ENCODE data around the gene PHC2. TPM values are rescaled to one million over a fixed set of nuclear protein-coding genes. Genes with fewer than 3 reads are reported as not detected.

PHC2 gene
- total and polyA plus RNA-seq, 2 of the 13 experiments (the other 11 are each of a cell fraction or from before 2014, with no cell fraction given): 52.5 to 84.9 TPM

DNA sequence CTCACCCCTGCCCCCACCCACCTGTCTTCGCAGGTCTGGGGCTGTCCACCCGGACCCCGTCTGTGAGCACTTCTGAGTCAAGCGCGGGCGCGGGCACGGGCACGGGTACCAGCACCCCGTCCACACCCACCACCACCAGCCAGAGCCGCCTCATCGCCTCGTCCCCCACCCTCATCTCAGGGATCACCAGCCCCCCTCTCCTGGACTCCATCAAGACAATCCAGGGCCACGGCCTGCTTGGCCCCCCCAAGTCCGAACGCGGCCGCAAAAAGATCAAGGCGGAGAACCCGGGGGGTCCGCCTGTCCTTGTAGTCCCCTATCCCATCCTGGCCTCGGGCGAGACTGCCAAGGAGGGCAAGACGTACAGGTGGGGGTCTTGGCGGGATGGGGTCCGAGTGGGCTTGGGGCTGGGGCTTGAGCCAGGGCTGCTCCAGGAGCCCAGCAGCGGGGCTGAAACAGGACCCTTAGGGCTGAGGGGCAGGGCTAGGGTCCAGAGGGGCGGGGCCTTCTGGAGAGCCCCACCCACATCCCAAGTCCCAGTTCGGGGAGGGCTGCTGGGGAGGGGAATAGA, 150.7 kb downstream of the PHC2 start:
- Histone ChIP-seq H3K9me3 (ENCODE audit: low read length) (no peaks in the 10 kb centered on the region), H3K9ac (ENCODE audit: insufficient read depth, low read depth, low read length) (no peak overlapping the region), H3K4me1 (ENCODE audit: insufficient read depth, low read length) (peaks cover 7% of the 10 kb centered on the region), H3K79me2 (ENCODE audit: insufficient read depth, low read length) (no peaks in the 10 kb centered on the region), H3K27me3 (ENCODE audit: control insufficient read depth in 1 of 2, insufficient read depth in 2 of 2, low read length in 2 of 2) (no peaks in the 10 kb centered on the region), H3K27ac (ENCODE audit: extremely low read length, insufficient read depth, low read length) (no peak overlapping the region), H2AFZ (ENCODE audit: low read length) (no peak overlapping the region), H3K4me3 (replicated peaks in 1 of 3; ENCODE audit: insufficient read depth in 1 of 3, low read depth in 2 of 3, low read length in 3 of 3) (no peak overlapping the region), H3K36me3 (replicated peaks in 1 of 2; ENCODE audit: control insufficient read depth in 1 of 2, insufficient read depth in 2 of 2, low read length in 2 of 2) (peaks cover 8 to 40% of the 10 kb centered on the region in 2 experiments; a peak in 4 of 5 replicates), H4K20me1 (ENCODE audit: insufficient read depth, low read length) (no peaks in the 10 kb centered on the region), H3K4me2 (ENCODE audit: low read depth, low read length) (no peak overlapping the region)
- intact Hi-C loops (cut with micrococcal nuclease; ENCODE audit: unreplicated experiment): no loop called here
- FAIRE-seq (no peak), DNase-seq (ENCODE audit: low spot score) (no peak), ATAC-seq (no peak)
- ChIA-PET POLR2A (no interaction called here), CTCF (ENCODE audit: low intra/inter-chr PET ratio, low total read pairs) (no interaction called here)
- BruUV-seq (replicated peaks): no TSS peak
- in situ Hi-C loops (cut with HindIII; ENCODE audit: extremely low pct_ligation_motif_present, low pct_unique_long_range_greater_than_20kb): no loop called here
- TF ChIP-seq AGO2 (optimal IDR thresholded peaks at IDR 0.05; ENCODE audit: low read depth, low read length) (peak; percentile 80), RFXANK (CRISPR knock-in tag; IDR thresholded peaks at IDR 0.05) (no peak)
- 97% methylated on average over 21 of the region's 29 CpGs for WGBS (ENCODE audit: low lambda C conversion rate)

GRCh38 chr1:33277488-33278084, 153.3 kb downstream of the PHC2 start:
- ATAC-seq (no peak), DNase-seq (ENCODE audit: low spot score) (no peak), FAIRE-seq (no peak)
- in situ Hi-C loops (cut with HindIII; ENCODE audit: extremely low pct_ligation_motif_present, low pct_unique_long_range_greater_than_20kb): no loop called here
- Histone ChIP-seq H3K36me3 (replicated peaks in 1 of 2; ENCODE audit: control insufficient read depth in 1 of 2, insufficient read depth in 2 of 2, low read length in 2 of 2) (peaks cover 7 to 29% of the 10 kb centered on the region in 2 experiments; a peak in 4 of 5 replicates), H3K9ac (ENCODE audit: insufficient read depth, low read depth, low read length) (no peak overlapping the region), H3K9me3 (ENCODE audit: low read length) (no peaks in the 10 kb centered on the region), H3K4me3 (replicated peaks in 1 of 3; ENCODE audit: insufficient read depth in 1 of 3, low read depth in 2 of 3, low read length in 3 of 3) (no peak overlapping the region), H4K20me1 (ENCODE audit: insufficient read depth, low read length) (no peaks in the 10 kb centered on the region), H3K79me2 (ENCODE audit: insufficient read depth, low read length) (no peaks in the 10 kb centered on the region), H3K27ac (ENCODE audit: extremely low read length, insufficient read depth, low read length) (no peak overlapping the region), H3K27me3 (ENCODE audit: control insufficient read depth in 1 of 2, insufficient read depth in 2 of 2, low read length in 2 of 2) (no peaks in the 10 kb centered on the region), H2AFZ (ENCODE audit: low read length) (no peak overlapping the region), H3K4me1 (ENCODE audit: insufficient read depth, low read length) (peaks cover 12% of the 10 kb centered on the region), H3K4me2 (ENCODE audit: low read depth, low read length) (no peak overlapping the region)
- ChIA-PET CTCF (ENCODE audit: low intra/inter-chr PET ratio, low total read pairs) (no interaction called here), POLR2A (no interaction called here)
- WGBS (ENCODE audit: low lambda C conversion rate): 95% methylated on average over 11 of the region's 11 CpGs
- intact Hi-C loops (cut with micrococcal nuclease; ENCODE audit: unreplicated experiment): no loop called here
- BruUV-seq (replicated peaks): no TSS peak
- TF ChIP-seq SMARCC2 (IDR thresholded peaks at IDR 0.05) (no peak), ZNF83 (CRISPR knock-in tag; IDR thresholded peaks at IDR 0.05; ENCODE audit: borderline replicate concordance) (no peak), GFI1 (CRISPR knock-in tag; IDR thresholded peaks at IDR 0.05; ENCODE audit: borderline replicate concordance) (no peak), KDM6A (CRISPR knock-in tag; IDR thresholded peaks at IDR 0.05; ENCODE audit: low read depth) (no peak), CREM (IDR thresholded peaks at IDR 0.05) (no peak), CREM (CRISPR knock-in tag; IDR thresholded peaks at IDR 0.05) (no peak), RFXANK (CRISPR knock-in tag; IDR thresholded peaks at IDR 0.05) (no peak), PAF1 (CRISPR knock-in tag; IDR thresholded peaks at IDR 0.05) (no peak), ZFP41 (CRISPR knock-in tag; IDR thresholded peaks at IDR 0.05; ENCODE audit: borderline replicate concordance) (no peak), HNF4A (CRISPR knock-in tag; IDR thresholded peaks at IDR 0.05) (no peak), RAD21 (CRISPR knock-in tag; IDR thresholded peaks at IDR 0.05) (no peak), SNAPC2 (CRISPR knock-in tag; IDR thresholded peaks at IDR 0.05) (no peak), FOXA1 (IDR thresholded peaks at IDR 0.05) (no peak), FOXA1 (CRISPR knock-in tag; IDR thresholded peaks at IDR 0.05) (no peak)
- TF ChIP-seq, protein P1, sequence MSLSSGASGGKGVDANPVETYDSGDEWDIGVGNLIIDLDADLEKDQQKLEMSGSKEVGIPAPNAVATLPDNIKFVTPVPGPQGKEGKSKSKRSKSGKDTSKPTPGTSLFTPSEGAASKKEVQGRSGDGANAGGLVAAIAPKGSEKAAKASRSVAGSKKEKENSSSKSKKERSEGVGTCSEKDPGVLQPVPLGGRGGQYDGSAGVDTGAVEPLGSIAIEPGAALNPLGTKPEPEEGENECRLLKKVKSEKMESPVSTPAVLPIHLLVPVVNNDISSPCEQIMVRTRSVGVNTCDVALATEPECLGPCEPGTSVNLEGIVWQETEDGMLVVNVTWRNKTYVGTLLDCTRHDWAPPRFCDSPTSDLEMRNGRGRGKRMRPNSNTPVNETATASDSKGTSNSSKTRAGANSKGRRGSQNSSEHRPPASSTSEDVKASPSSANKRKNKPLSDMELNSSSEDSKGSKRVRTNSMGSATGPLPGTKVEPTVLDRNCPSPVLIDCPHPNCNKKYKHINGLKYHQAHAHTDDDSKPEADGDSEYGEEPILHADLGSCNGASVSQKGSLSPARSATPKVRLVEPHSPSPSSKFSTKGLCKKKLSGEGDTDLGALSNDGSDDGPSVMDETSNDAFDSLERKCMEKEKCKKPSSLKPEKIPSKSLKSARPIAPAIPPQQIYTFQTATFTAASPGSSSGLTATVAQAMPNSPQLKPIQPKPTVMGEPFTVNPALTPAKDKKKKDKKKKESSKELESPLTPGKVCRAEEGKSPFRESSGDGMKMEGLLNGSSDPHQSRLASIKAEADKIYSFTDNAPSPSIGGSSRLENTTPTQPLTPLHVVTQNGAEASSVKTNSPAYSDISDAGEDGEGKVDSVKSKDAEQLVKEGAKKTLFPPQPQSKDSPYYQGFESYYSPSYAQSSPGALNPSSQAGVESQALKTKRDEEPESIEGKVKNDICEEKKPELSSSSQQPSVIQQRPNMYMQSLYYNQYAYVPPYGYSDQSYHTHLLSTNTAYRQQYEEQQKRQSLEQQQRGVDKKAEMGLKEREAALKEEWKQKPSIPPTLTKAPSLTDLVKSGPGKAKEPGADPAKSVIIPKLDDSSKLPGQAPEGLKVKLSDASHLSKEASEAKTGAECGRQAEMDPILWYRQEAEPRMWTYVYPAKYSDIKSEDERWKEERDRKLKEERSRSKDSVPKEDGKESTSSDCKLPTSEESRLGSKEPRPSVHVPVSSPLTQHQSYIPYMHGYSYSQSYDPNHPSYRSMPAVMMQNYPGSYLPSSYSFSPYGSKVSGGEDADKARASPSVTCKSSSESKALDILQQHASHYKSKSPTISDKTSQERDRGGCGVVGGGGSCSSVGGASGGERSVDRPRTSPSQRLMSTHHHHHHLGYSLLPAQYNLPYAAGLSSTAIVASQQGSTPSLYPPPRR (CRISPR knock-in tag; IDR thresholded peaks at IDR 0.05; ENCODE audit: borderline replicate concordance): no peak

Data from HepG2 (cell line).